CD4-positive, alpha-beta T cell treated with Interleukin-15 for 1 hour (primary cell): ENCODE data around the gene FERMT3.

Source experiments
- DNase-seq: peaks from one replicate; pipeline ENCODE4 v3.0.0-alpha.2; 2020

The FERMT3 gene

GRCh38 chr11:64266339-64266738 lies 59.8 kb downstream of the FERMT3 start:
- DNase-seq, result no peak

GRCh38 chr11:64267207-64267945 lies 60.9 kb downstream of the FERMT3 start:
- no peak for DNase-seq

- no peak for DNase-seq
Observed at GRCh38 chr11:64268025-64268892, 61.7 kb downstream of the FERMT3 start.

- peak; percentile 58 for DNase-seq
Observed at GRCh38 chr11:64268893-64269539, 62.5 kb downstream of the FERMT3 start.

GRCh38 chr11:64269540-64270220 lies 63.2 kb downstream of the FERMT3 start:
- DNase-seq, result peak; percentile 98
